Progenitor cell of endocrine pancreas (in vitro differentiated cells): ENCODE results near the gene TM9SF1. TPM values are rescaled to one million over a fixed set of nuclear protein-coding genes. Genes with fewer than 3 reads are reported as not detected.

Experiments
- DNase-seq: peaks from one replicate; pipeline ENCODE4 v3.0.0; 2021; ENCODE audit warnings: low spot score; ENCODE audit not compliant: unreplicated experiment
- H3K27ac Mint-ChIP-seq: 2 replicates; pipeline ENCODE4 v1.8.0; 2021; ENCODE audit warnings: mild to moderate bottlenecking, moderate library complexity, mixed read lengths
- H3K27me3 Mint-ChIP-seq: 2 replicates; pipeline ENCODE4 v1.8.0; 2021; ENCODE audit warnings: mixed read lengths
- H3K36me3 Mint-ChIP-seq: 2 replicates; pipeline ENCODE4 v1.8.0; 2022; ENCODE audit warnings: mixed read lengths; ENCODE audit not compliant: insufficient read depth
- H3K4me1 Mint-ChIP-seq: 2 replicates; pipeline ENCODE4 v1.8.0; 2021; ENCODE audit warnings: low read depth, mixed read lengths
- H3K4me3 Mint-ChIP-seq: 2 replicates; pipeline ENCODE4 v1.8.0; 2021; ENCODE audit warnings: low read depth, mild to moderate bottlenecking, moderate library complexity, mixed read lengths
- H3K9me3 Mint-ChIP-seq: 2 replicates; pipeline ENCODE4 v1.8.0; 2021; ENCODE audit warnings: low read depth, mixed read lengths
- total RNA-seq: library from RNA; stranded (reverse); gene quantifications from 2 replicates; pipeline ENCODE4 v1.2.1, GENCODE V29; 2021
- TF ChIP-seq, protein P1 (sequence below): fragments of 200-600 bp; sonication (generic); IDR thresholded peaks from one replicate; pipeline ENCODE4 v1.5.0; 2021; ENCODE audit warnings: antibody characterized with exemption, mild to moderate bottlenecking; ENCODE audit not compliant: unreplicated experiment

Gene TM9SF1
- total RNA-seq, 1 donor from 2014 or later: 56.2 TPM

GRCh38 chr14:24162093-24162492, 33.1 kb downstream of the TM9SF1 start:
- Mint-ChIP-seq H3K4me3 (peak overlapping the region; percentile 81), H3K36me3 (peaks cover 23% of the 10 kb centered on the region), H3K4me1 (peaks cover 16% of the 10 kb centered on the region), H3K27ac (peak overlapping the region; percentile 97), H3K27me3 (no peaks in the 10 kb centered on the region), H3K9me3 (no peaks in the 10 kb centered on the region)
- no peak for DNase-seq
- TF ChIP-seq, protein P1, sequence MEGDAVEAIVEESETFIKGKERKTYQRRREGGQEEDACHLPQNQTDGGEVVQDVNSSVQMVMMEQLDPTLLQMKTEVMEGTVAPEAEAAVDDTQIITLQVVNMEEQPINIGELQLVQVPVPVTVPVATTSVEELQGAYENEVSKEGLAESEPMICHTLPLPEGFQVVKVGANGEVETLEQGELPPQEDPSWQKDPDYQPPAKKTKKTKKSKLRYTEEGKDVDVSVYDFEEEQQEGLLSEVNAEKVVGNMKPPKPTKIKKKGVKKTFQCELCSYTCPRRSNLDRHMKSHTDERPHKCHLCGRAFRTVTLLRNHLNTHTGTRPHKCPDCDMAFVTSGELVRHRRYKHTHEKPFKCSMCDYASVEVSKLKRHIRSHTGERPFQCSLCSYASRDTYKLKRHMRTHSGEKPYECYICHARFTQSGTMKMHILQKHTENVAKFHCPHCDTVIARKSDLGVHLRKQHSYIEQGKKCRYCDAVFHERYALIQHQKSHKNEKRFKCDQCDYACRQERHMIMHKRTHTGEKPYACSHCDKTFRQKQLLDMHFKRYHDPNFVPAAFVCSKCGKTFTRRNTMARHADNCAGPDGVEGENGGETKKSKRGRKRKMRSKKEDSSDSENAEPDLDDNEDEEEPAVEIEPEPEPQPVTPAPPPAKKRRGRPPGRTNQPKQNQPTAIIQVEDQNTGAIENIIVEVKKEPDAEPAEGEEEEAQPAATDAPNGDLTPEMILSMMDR: no peak

DNA sequence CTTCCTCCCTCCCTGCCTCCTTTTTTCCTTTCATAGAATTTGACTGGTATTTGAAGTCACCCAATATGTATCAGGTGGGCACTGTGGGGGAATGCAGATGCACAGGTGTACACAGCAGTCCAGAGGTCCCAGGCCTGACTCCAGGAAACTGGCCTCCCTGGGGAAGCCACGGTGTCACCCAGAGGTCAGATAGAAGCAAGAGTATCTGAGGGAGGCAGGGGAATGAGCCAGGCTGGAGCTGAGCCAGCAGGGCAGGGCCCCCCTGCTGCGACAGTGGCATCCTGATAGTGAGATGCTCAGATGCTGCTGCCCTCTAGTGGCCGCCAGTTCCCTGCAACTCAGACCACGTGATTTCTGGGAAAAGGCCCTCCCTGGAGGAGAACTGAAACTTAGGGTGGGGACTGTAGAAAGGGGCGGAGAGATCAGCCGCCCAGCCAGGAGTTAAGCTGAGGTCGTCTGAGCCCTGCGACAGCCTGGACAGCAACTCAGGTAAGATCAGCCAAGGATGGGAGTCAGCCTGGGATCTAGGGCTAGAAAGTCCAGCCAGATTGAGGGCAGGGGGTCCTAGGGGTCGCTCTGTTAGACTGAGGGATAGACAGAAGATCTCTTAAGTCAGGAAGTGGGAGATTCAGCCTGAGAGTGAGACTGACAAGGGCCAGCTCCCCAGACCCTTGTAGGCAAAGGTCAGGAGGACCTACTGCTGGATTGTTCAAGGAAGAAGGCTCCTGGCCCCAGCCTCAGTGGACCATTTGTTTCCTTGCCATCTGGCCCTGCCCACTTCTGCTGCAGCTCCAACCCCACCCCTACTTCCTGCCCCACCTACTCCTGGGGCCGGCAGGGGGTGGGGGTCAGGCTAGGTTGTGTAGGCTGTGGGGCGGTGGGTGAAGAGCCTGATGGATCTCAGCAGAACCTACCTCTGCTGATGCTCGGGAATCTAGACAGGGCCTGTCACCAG, 34.1 kb downstream of the TM9SF1 start, which contains the start of gene IRF9:
IRF9 (plus strand) TSS at position 416 of the 955 bp plus-strand sequence. CDS start 880 bp downstream, outside the sequence.
- H3K9me3 Mint-ChIP-seq: no peaks in the 10 kb centered on the region
- H3K4me1 Mint-ChIP-seq: peaks cover 16% of the 10 kb centered on the region
- peak within 1 kb of the TSS; percentile 97 for H3K27ac Mint-ChIP-seq
- peak; percentile 96 for DNase-seq
- H3K36me3 Mint-ChIP-seq: peaks cover 24% of the 10 kb centered on the region
- TF ChIP-seq, protein P1: peak; percentile 97
- no peaks in the 10 kb centered on the region for H3K27me3 Mint-ChIP-seq
- H3K4me3 Mint-ChIP-seq: peak within 1 kb of the TSS; percentile 81

- Mint-ChIP-seq H3K9me3 (no peaks in the 10 kb centered on the region), H3K27me3 (no peaks in the 10 kb centered on the region), H3K4me1 (peaks cover 16% of the 10 kb centered on the region), H3K36me3 (peaks cover 27% of the 10 kb centered on the region), H3K27ac (peak overlapping the region; percentile 97), H3K4me3 (no peak overlapping the region)
- DNase-seq: no peak
- TF ChIP-seq, protein P1: no peak
Observed at GRCh38 chr14:24160499-24160849, 34.8 kb downstream of the TM9SF1 start.

DNA sequence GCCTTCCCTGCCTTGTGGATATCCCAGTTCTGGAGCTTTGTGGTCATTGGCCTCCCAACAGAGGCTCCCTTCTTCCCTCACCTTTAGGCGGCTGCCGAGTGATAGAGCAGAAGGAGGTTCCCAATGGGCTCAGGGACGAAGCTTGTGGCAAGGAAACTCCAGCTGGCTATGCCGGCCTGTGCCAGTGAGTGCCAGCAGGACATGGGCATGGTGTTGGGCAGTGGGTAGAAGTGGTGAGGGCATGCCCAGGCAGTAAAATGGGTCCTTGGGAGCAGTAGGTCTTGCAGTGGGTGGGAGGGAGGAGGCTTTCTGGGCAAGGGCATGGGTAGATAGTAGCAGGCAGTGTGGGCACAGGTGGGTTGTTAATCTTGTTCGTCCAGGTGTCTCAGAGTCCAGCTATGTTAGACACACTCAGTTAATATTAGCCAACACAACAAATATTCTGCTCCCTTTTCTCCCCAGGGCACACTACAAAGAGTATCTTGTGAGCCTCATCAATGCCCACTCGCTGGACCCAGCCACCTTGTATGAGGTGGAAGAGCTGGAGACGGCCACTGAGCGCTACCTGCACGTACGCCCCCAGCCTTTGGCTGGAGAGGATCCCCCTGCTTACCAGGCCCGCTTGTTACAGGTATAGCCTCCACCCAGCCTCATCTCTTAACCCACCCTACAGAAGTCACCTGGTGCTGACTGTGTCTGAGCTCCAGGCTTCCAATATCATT, 35.3 kb downstream of the TM9SF1 start:
- no peak for DNase-seq
- Mint-ChIP-seq H3K4me3 (no peak overlapping the region), H3K9me3 (no peaks in the 10 kb centered on the region), H3K4me1 (peaks cover 16% of the 10 kb centered on the region), H3K27me3 (no peaks in the 10 kb centered on the region), H3K27ac (peak overlapping the region; percentile 97), H3K36me3 (peaks cover 27% of the 10 kb centered on the region)
- TF ChIP-seq, protein P1: no peak

DNA sequence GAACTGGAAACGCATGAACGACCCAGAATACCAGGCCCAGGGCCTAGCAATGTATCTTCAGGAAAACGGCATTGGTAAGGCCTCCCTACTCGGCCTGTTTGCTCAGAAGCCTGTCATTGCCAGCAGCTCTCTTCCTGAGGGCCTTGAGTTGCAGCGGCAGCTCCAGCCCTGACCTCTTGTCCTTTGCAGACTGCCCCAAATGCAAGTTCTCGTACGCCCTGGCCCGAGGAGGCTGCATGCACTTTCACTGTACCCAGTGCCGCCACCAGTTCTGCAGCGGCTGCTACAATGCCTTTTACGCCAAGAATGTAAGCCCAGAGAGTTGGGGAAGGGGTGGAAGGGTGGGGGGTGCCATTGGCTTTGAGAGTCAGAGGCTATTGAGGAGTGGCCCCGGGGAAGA, 37.9 kb downstream of the TM9SF1 start:
- no peak overlapping the region for H3K27ac Mint-ChIP-seq

More for the DNA sequence above, 37.9 kb downstream of the TM9SF1 start:
- H3K4me1 Mint-ChIP-seq: peaks cover 14% of the 10 kb centered on the region
- TF ChIP-seq, protein P1: no peak
- no peak for DNase-seq
- no peaks in the 10 kb centered on the region for H3K9me3 Mint-ChIP-seq
- no peak overlapping the region for H3K4me3 Mint-ChIP-seq
- H3K36me3 Mint-ChIP-seq: peaks cover 21% of the 10 kb centered on the region
- no peaks in the 10 kb centered on the region for H3K27me3 Mint-ChIP-seq
